H9 (cell line): ENCODE measurements around the gene L3MBTL4. TPM values are rescaled to one million over a fixed set of nuclear protein-coding genes. Genes with fewer than 3 reads are reported as not detected.

ENCODE experiments used
- DNase-seq: peaks from one replicate; pipeline ENCODE4 v3.0.0-alpha.2; 2017
- H2AFZ ChIP-seq: one replicate; pipeline ENCODE4 v1.6.1; 2013; ENCODE audit warnings: mild to moderate bottlenecking, low read length, control low read depth, moderate library complexity
- H2AK5ac ChIP-seq: 2 replicates; pipeline ENCODE4 v1.6.1; 2013; ENCODE audit warnings: low read length, control low read depth, mixed read lengths; ENCODE audit not compliant: insufficient read length
- H2BK120ac ChIP-seq: one replicate; pipeline ENCODE4 v1.6.1; 2013; ENCODE audit warnings: low read depth, mild to moderate bottlenecking, low read length, control low read depth, inconsistent platforms; ENCODE audit not compliant: poor library complexity, severe bottlenecking
- H2BK12ac ChIP-seq: 2 replicates; pipeline ENCODE4 v1.6.1; 2013; ENCODE audit warnings: low read length, control low read depth, mixed read lengths, low read depth; ENCODE audit not compliant: insufficient read length
- H2BK15ac ChIP-seq: 2 replicates; pipeline ENCODE4 v1.6.1; 2013; ENCODE audit warnings: low read depth, low read length, control low read depth
- H2BK20ac ChIP-seq: one replicate; pipeline ENCODE4 v1.6.1; 2013; ENCODE audit warnings: low read depth, mild to moderate bottlenecking, low read length, control low read depth, inconsistent platforms; ENCODE audit not compliant: poor library complexity, severe bottlenecking
- H2BK5ac ChIP-seq: 2 replicates; pipeline ENCODE4 v1.6.1; 2013; ENCODE audit warnings: low read length, control low read depth, mixed read lengths; ENCODE audit not compliant: insufficient read length
- H3K14ac ChIP-seq: 2 replicates; pipeline ENCODE4 v1.6.1; 2013; ENCODE audit warnings: low read length, control low read depth; ENCODE audit not compliant: insufficient read depth
- H3K18ac ChIP-seq: 2 replicates; pipeline ENCODE4 v1.6.1; 2013; ENCODE audit warnings: low read depth, mild to moderate bottlenecking, mixed read lengths, low read length, control low read depth; ENCODE audit not compliant: insufficient read length
- H3K23ac ChIP-seq: 2 replicates; pipeline ENCODE4 v1.6.1; 2013; ENCODE audit warnings: low read length, control low read depth, mixed read lengths, low read depth; ENCODE audit not compliant: insufficient read length
- H3K23me2 ChIP-seq: 2 replicates; pipeline ENCODE4 v1.6.1; 2013; ENCODE audit warnings: low read depth, mild to moderate bottlenecking, mixed read lengths, low read length, control low read depth; ENCODE audit not compliant: insufficient read length, poor library complexity, severe bottlenecking
- H3K27ac ChIP-seq: 2 replicates; pipeline ENCODE4 v1.5.1; 2013; ENCODE audit warnings: low read length, control low read depth, mixed read lengths, low read depth; ENCODE audit not compliant: insufficient read length
- H3K27me3 ChIP-seq: 2 replicates; pipeline ENCODE4 v1.6.1; 2013; ENCODE audit warnings: low read length, control low read depth, inconsistent platforms; ENCODE audit not compliant: insufficient read depth
- H3K4ac ChIP-seq: 2 replicates; pipeline ENCODE4 v1.6.1; 2013; ENCODE audit warnings: low read depth, mild to moderate bottlenecking, control low read depth, inconsistent platforms, low read length, moderate library complexity
- H3K4me1 ChIP-seq: 2 replicates; pipeline ENCODE4 v1.6.1; 2013; ENCODE audit warnings: low read length, control low read depth, inconsistent platforms; ENCODE audit not compliant: insufficient read depth
- H3K4me2 ChIP-seq: 2 replicates; pipeline ENCODE4 v1.6.1; 2013; ENCODE audit warnings: low read length, control low read depth, mixed read lengths; ENCODE audit not compliant: insufficient read length, insufficient read depth
- H3K56ac ChIP-seq: 2 replicates; pipeline ENCODE4 v1.6.1; 2013; ENCODE audit warnings: low read depth, mild to moderate bottlenecking, mixed read lengths, low read length, control low read depth; ENCODE audit not compliant: insufficient read length
- H3K79me1 ChIP-seq: 2 replicates; pipeline ENCODE4 v1.6.1; 2013; ENCODE audit warnings: low read depth, mild to moderate bottlenecking, moderate library complexity, low read length, control low read depth, inconsistent platforms; ENCODE audit not compliant: insufficient read depth, poor library complexity, severe bottlenecking
- H3K79me2 ChIP-seq: 2 replicates; pipeline ENCODE4 v1.6.1; 2013; ENCODE audit warnings: low read length, control low read depth, inconsistent platforms; ENCODE audit not compliant: insufficient read depth
- H3K9ac ChIP-seq: 2 replicates; pipeline ENCODE4 v1.6.1; 2013; ENCODE audit warnings: low read length, control low read depth, mixed read lengths; ENCODE audit not compliant: insufficient read length; ENCODE audit errors: extremely low read depth
- H3K9me3 ChIP-seq: one replicate; pipeline ENCODE4 v1.6.1; 2013; ENCODE audit warnings: low read depth, low read length, inconsistent platforms; ENCODE audit not compliant: control insufficient read depth
- H3T11ph ChIP-seq: one replicate; pipeline ENCODE4 v1.6.1; 2013; ENCODE audit warnings: mild to moderate bottlenecking, low read length, control low read depth, inconsistent platforms
- H4K20me1 ChIP-seq: one replicate; pipeline ENCODE4 v1.6.1; 2013; ENCODE audit not compliant: control insufficient read depth, insufficient read length, insufficient read depth
- H4K5ac ChIP-seq: 2 replicates; pipeline ENCODE4 v1.6.1; 2013; ENCODE audit warnings: low read depth, mild to moderate bottlenecking, mixed read lengths, low read length, control low read depth; ENCODE audit not compliant: insufficient read length
- H4K8ac ChIP-seq: replicated peaks from 2 replicates; pipeline ENCODE4 v1.6.1; 2013; ENCODE audit warnings: low read length, control low read depth, mixed read lengths, low read depth; ENCODE audit not compliant: insufficient read length
- H4K91ac ChIP-seq: 2 replicates; pipeline ENCODE4 v1.6.1; 2013; ENCODE audit warnings: low read depth, mild to moderate bottlenecking, moderate library complexity, mixed read lengths, low read length, control low read depth; ENCODE audit not compliant: insufficient read length
- H3K27ac Mint-ChIP-seq, 3 experiments: 2 replicates in 2 of 3; 3 replicates in 1 of 3; pipeline ENCODE4 v1.8.0; 2020 to 2021; ENCODE audit warnings: mixed read lengths in 3 of 3, mild to moderate bottlenecking in 1 of 3, moderate library complexity in 1 of 3
- H3K27me3 Mint-ChIP-seq: 2 replicates; pipeline ENCODE4 v1.8.0; 2021; ENCODE audit warnings: low read depth, mild to moderate bottlenecking, moderate library complexity, mixed read lengths
- H3K36me3 Mint-ChIP-seq, 3 experiments: 2 replicates in 2 of 3; 3 replicates in 1 of 3; pipeline ENCODE4 v1.8.0; 2020 to 2021; ENCODE audit warnings: low read depth in 3 of 3, mixed read lengths in 3 of 3; ENCODE audit not compliant: insufficient read depth in 1 of 3
- H3K4me1 Mint-ChIP-seq, 2 experiments: 2 replicates each; pipeline ENCODE4 v1.8.0; 2020; ENCODE audit warnings: mixed read lengths in 2 of 2
- H3K4me3 Mint-ChIP-seq, 2 experiments: 2 replicates in 1 of 2; 3 replicates in 1 of 2; pipeline ENCODE4 v1.8.0; 2020 to 2021; ENCODE audit warnings: mild to moderate bottlenecking in 2 of 2, mixed read lengths in 2 of 2, moderate library complexity in 1 of 2
- H3K9me3 Mint-ChIP-seq, 2 experiments: 2 replicates in 1 of 2; 3 replicates in 1 of 2; pipeline ENCODE4 v1.8.0; 2020; ENCODE audit warnings: mild to moderate bottlenecking in 2 of 2, mixed read lengths in 2 of 2, moderate library complexity in 1 of 2
- WGBS: extraction: QIAGEN DNeasy Blood & Tissue Kit; methylation state at CpG from one replicate; pipeline ENCODE4 v1.1.7; 2013; ENCODE audit warnings: missing lambda C conversion rate, low lambda C conversion rate, mixed read lengths; ENCODE audit not compliant: insufficient read length; ENCODE audit errors: extremely low coverage; 5-methylcytosine and 5-hydroxymethylcytosine counted together
- total RNA-seq: library from RNA; stranded (reverse); gene quantifications from 2 replicates; pipeline ENCODE4 v1.2.1, GENCODE V29; 2021
- TF ChIP-seq, protein P1 (sequence below): fragments of 200-600 bp; sonication (generic); conservative IDR thresholded peaks from 3 replicates; pipeline ENCODE4 v1.8.0; 2021; ENCODE audit warnings: antibody characterized with exemption, mild to moderate bottlenecking

The L3MBTL4 gene
- total RNA-seq, 1 experiment from 2014 or later, result 1.9 TPM

GRCh38 chr18:6376433-6377229 is 38.1 kb downstream of the L3MBTL4 start:
- H3K79me1 ChIP-seq, result no peaks in the 10 kb centered on the region

More at GRCh38 chr18:6376433-6377229, 38.1 kb downstream of the L3MBTL4 start:
- Histone ChIP-seq H3K27ac (no peak overlapping the region), H3T11ph (no peak overlapping the region), H3K27me3 (no peaks in the 10 kb centered on the region), H3K14ac (no peak overlapping the region), H2AFZ (no peak overlapping the region), H4K8ac (no peak overlapping the region), H4K91ac (no peak overlapping the region), H3K4ac (no peak overlapping the region), H3K18ac (no peak overlapping the region), H3K79me2 (no peaks in the 10 kb centered on the region), H3K9me3 (no peaks in the 10 kb centered on the region), H2AK5ac (no peak overlapping the region), H3K23ac (no peak overlapping the region), H3K23me2 (no peaks in the 10 kb centered on the region), H4K5ac (no peak overlapping the region), H3K4me2 (no peak overlapping the region), H3K9ac (no peak overlapping the region), H2BK12ac (no peak overlapping the region), H3K4me1 (no peaks in the 10 kb centered on the region), H4K20me1 (no peaks in the 10 kb centered on the region), H3K56ac (no peak overlapping the region), H2BK20ac (no peak overlapping the region), H2BK15ac (no peak overlapping the region), H2BK120ac (no peak overlapping the region), H2BK5ac (no peak overlapping the region)
- Mint-ChIP-seq H3K27ac (no peak overlapping the region), H3K36me3 (peaks cover 0 to 14% (median 0%) of the 10 kb centered on the region in 3 experiments; a peak in 4 of 7 replicates), H3K27me3 (0 out of 2 replicates have a peak, but pooled peaks cover 3% of the 10 kb centered on the region), H3K9me3 (peaks cover 3 to 6% of the 10 kb centered on the region in 2 experiments; a peak in 3 of 5 replicates), H3K4me1 (no peaks in the 10 kb centered on the region), H3K4me3 (no peak overlapping the region)
- TF ChIP-seq, protein P1, sequence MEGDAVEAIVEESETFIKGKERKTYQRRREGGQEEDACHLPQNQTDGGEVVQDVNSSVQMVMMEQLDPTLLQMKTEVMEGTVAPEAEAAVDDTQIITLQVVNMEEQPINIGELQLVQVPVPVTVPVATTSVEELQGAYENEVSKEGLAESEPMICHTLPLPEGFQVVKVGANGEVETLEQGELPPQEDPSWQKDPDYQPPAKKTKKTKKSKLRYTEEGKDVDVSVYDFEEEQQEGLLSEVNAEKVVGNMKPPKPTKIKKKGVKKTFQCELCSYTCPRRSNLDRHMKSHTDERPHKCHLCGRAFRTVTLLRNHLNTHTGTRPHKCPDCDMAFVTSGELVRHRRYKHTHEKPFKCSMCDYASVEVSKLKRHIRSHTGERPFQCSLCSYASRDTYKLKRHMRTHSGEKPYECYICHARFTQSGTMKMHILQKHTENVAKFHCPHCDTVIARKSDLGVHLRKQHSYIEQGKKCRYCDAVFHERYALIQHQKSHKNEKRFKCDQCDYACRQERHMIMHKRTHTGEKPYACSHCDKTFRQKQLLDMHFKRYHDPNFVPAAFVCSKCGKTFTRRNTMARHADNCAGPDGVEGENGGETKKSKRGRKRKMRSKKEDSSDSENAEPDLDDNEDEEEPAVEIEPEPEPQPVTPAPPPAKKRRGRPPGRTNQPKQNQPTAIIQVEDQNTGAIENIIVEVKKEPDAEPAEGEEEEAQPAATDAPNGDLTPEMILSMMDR, result no peak
- WGBS, result no CpG with 5 or more reads among the region's 6 CpGs
- no peak for DNase-seq
